GM18873 (cell line): ENCODE measurements around the gene HSPA4.
"Not testable (repeated sequence)": the region's sequence is repeated elsewhere in the genome, so short reads cannot be mapped to it uniquely, and the experiment has no call there.

Experiments used
- ATAC-seq: cut with Tn5 transposase; IDR thresholded peaks from one replicate; pipeline ENCODE4 v1.9.1; 2021; ENCODE audit warnings: mild to moderate bottlenecking, moderate library complexity, moderate number of reproducible peaks; ENCODE audit not compliant: unreplicated experiment, low FRiP score

Gene HSPA4

DNA sequence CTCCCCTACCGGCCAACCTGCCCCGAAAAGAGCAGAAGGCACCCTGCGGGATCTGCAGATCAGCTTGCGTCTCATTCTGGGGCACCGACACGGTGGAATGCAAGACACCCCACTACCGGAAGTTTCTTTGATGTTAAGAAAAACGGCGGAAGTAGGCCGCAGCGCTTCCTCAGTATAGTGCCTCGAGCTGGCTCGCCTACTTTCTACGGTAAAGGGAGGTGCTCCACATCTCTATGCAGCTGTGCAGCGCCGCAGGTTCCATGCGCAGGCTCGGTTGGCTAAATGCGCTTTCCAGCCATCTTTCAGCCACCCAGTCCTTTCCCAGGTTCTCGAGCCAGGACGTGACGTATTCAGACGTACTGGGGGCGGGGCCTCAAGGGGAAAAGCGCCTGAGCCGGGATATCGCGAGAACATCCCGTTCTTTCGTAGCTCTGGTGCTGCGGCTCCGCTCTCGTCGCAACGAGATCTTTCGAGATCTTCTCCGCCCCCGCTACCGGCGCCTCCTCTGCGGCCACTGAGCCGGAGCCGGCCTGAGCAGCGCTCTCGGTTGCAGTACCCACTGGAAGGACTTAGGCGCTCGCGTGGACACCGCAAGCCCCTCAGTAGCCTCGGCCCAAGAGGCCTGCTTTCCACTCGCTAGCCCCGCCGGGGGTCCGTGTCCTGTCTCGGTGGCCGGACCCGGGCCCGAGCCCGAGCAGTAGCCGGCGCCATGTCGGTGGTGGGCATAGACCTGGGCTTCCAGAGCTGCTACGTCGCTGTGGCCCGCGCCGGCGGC lies at the start of gene HSPA4:
TSS of gene HSPA4 (plus strand) at position 472 of the 775 bp plus-strand sequence. CDS start at position 710, 238 bp downstream.
- ATAC-seq, result peak; percentile 78

DNA sequence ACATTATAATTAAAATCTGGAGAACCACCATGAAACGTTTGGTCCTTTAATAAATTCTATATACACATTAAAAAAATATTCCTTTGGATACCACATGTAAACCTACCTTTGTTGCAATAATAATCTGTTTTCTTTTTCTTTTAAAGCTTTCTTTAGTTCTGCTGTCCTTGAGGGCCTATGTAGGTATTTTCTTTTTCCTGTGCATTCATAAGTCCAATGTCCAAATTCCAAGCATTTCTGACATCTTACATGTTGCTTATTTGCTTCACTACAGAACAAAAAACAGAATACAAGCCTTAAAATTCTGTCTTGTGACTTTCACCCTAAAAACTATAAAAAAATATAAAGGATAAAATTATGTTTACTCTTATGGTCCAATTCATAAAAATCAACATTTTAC lies 45.2 kb upstream of the HSPA4 start:
- no peak for ATAC-seq

DNA sequence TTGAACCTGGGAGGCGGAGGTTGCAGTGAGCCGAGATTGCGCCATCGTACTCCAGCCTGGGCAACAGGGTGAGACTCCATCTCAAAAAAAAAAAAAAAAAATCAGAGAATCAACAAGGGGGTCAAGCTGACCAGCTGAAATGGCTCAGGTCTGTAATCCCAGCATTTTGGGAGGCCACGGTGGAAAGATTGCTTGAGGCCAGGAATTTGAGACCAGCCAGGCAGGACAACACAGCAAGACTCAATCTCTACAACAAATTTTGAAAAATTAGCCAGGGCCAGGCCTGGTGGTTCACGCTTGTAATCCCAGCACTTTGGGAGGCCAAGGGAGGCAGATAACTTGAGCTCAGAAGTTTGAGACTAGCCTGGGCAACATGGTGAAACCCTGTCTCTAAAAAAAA lies 43.4 kb upstream of the HSPA4 start:
- not testable (repeated sequence) for ATAC-seq

- no peak for ATAC-seq
These were observed 36.3 kb upstream of the HSPA4 start for GRCh38 chr5:133015466-133015865.

DNA sequence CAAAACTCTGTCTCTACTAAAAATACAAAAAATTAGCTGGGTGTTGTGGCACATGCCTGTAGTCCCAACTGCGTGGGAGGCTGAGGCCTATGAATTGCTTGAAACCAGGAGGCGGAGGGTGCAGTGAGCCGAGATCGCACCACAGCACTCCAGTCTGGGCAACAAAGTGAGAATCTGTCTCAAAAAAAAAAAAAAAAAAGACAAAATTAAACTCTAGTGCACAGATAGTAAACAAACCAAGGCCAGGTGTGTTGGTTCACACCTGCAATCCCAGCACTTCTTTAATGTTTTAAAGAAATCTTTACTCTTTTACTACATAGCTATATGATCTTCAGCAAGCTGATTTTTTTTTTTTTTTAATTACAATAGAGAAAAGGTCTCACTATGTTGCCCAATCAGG lies 33.8 kb upstream of the HSPA4 start:
- no peak for ATAC-seq

- ATAC-seq, result not testable (repeated sequence)
These were observed 32.3 kb upstream of the HSPA4 start for GRCh38 chr5:133019471-133019870.

DNA sequence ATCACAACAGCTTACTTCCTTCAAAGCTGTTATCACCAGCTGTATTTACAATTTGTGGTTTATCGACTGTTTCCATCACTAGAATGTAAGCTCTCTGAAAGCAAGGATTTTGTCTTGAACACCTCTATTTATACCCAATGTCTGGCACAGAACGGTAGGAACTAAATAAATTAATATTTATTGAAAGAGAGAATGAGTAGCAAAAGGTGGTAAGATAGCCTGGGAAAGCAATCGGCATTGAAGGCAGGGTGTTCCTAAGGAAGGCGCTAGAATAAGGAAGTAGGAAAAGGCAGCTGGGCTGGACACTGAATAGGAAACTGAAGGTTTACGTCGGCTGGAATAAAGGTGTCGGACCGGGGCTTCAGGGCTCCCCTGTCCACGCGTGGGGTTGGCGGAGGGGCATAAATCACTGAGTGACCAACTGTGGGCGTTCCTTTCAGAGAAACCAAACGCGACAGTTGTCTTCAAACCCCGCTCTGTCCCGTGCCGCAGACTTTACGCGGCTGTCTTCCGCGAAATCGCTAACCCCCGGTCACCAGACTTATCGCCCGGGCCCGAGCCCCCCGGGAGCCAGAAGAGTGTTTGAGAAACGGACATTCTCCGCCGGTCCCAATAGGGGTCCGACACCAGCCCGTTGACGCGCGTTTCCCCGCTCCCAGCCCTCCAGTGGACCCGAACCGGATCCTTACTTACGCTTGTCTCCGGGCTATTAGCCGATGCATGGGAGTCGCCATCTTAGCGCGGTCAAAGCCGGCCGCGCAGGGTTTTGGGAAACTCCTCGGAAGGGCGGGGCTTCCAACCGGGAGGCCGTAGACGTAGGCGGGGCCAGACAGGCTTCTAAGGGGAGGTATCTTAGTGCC lies 25.8 kb upstream of the HSPA4 start, which contains the start of gene ZCCHC10:
TSS of gene ZCCHC10 (minus strand) at position 746 of the 860 bp plus-strand sequence. CDS start at position 734, 12 bp downstream.
- ATAC-seq, result peak; percentile 85

DNA sequence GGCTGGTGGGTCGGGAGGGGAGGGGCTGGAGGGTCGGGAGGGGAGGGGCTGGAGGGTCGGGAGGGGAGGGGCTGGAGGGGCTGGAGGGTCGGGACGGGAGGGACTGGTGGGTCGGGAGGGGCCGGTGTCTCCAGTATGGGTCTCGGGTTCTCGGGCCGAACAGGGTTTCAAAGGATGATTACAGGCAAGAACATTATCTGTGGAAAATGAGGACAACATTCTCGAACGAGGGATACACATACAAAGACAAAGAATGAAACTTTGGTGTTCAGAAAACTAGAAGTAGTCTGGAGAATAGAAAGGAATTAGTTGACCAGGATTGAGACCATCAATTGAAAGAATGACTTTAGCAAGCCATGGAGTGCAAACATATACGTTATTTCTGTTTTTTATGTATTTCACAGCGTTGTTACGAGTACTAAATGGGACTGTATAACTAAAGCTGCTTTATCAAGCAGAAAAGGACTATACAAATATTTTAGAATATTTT lies 25.1 kb upstream of the HSPA4 start:
- ATAC-seq, result no peak

DNA sequence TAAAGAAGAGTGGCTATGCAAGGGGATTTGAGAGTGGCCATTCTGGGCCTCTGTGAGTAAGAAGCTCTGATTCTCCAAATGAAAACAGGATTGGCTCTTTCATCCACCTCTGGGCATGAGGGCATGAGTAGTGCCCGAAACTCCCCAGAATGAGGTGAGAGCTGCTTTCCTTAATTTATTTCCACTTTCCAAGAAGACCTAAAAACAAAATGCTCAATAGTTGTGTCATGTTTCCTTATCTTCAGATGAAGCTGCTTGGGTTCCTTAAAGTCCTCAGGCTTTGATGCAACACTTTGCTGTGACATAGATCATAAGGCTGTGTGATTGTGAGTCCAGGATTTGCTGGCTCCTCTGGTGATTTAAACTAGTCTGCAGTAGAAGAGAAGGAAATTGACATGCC lies 22.4 kb upstream of the HSPA4 start:
- ATAC-seq, result no peak

DNA sequence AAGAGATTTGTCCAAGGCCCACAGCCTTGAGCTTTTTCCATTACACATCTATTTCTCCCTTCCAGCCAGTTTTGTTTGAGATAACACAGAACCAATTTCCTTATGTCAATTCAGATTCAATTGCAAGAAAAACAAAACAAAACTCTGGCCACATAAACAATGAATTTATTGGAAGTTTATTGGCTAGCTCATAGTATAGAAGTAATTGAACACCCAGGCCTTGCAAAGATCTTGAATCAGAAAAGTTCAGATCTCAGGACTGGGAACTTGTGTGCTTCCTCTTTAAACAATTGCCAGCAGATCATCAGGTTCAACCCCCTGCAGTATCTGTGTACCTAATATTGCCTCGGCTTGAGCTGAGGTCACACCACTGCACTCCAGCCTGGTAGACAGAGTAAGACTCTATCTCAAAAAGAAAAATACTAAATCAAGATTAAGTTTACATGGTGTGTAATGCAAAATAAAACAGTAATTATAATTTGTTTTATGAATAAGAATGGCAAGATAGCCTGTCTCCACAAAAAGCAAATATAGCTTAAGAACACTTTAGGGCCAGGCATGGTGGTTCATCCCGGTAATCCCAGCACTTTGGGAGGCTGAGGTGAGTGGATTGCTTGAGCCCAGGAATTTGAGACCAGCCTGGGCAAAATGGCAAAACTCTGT lies 21.3 kb upstream of the HSPA4 start:
- no peak for ATAC-seq

- ATAC-seq, result no peak
These were observed 18.7 kb upstream of the HSPA4 start for GRCh38 chr5:133032852-133033742.

GRCh38 chr5:133034064-133034463 lies 17.7 kb upstream of the HSPA4 start:
- ATAC-seq, result no peak

DNA sequence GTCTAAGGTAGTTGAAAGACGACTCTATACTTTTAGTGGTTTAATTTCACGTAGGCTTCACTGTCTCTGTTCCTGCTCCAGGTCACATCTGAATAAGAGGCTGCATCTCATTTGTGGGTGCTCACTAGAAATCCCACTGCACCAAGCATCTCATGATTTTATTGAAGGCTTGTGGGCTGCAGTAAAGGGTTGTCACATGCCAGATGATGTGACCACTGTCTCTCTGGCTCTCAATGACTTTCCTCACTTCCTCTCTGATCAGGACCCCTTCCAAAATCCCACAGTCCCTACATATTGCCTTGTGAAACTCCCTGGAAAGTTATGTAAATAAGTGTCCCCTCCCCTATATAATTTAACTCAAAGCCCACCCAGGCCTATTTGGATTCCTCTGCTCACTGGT lies 16.6 kb upstream of the HSPA4 start:
- no peak for ATAC-seq

- ATAC-seq, result not testable (repeated sequence)
These were observed 15.1 kb upstream of the HSPA4 start for GRCh38 chr5:133036677-133037076.

- no peak for ATAC-seq
These were observed 10.5 kb upstream of the HSPA4 start for GRCh38 chr5:133041157-133041784.

- no peak for ATAC-seq
These were observed 9.9 kb upstream of the HSPA4 start for GRCh38 chr5:133041910-133042309.

- ATAC-seq, result not testable (repeated sequence)
These were observed 5.3 kb upstream of the HSPA4 start for GRCh38 chr5:133046560-133046959.

GRCh38 chr5:133047404-133047803 lies 4.4 kb upstream of the HSPA4 start:
- ATAC-seq, result no peak

GRCh38 chr5:133048993-133049725 lies 2.7 kb upstream of the HSPA4 start:
- no peak for ATAC-seq
